Measurements from ENCODE around the gene SIK3.

SIK3 gene

DNA sequence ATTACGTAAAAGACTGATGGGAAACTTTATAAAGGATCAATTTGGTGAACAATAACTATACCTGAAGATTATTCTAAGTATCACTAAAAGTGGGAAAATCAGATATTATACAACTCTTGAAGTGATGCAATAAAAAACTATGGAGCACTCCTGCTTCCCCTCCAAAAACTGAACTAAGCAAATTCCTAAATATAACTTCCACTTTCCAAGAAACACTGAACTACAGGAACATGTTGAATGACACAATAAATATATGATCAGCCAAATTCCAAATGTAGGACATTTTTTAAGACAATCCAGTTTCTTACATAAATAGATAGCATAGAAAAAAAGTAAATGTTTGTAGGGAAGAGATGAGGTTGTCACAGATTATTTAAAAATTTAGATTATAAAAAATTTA, 158.7 kb downstream of the SIK3 start:
- DNase-seq (ENCODE audit: low spot score) = no peak
- no peak for TF ChIP-seq CTCF (IDR thresholded peaks at IDR 0.05; ENCODE audit: extremely low read depth, missing control alignments)

GRCh38 chr11:116938471-116939070, 159.7 kb downstream of the SIK3 start:
- DNase-seq (ENCODE audit: low spot score) = no peak
- TF ChIP-seq CTCF (IDR thresholded peaks at IDR 0.05; ENCODE audit: extremely low read depth, missing control alignments) = no peak

DNA sequence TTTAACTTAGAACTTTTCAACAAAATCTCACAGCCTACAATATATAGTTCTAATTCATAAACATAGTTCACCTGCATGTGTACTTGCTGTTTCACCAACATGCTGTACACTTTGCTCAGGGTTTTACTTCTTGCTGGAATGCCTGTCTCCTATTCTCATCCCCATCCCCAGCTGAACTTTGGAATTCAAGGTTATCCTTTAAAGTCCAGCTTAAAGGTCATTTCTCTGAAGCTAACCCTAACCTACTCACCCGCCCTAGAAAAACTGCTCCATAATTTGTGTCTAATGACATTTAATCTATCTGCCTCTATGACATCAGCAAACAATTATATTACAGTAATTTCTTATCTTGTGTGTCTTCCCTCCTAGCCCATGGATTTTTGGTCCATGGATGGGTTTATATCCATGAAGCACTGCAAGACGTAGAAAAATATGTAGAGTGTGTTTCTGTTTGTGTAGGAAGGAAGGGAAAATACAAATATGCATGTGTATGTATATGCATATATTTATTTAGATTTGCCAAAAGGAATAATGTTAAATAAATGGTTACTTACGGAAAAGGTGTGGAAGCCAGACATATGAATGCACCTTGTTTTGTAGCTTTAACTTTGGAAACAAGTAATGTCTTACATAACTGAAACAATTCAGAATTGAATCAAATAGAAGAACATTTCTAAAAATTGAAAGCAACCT, 161.3 kb downstream of the SIK3 start:
- TF ChIP-seq CTCF (IDR thresholded peaks at IDR 0.05; ENCODE audit: extremely low read depth, missing control alignments) = no peak
- DNase-seq (ENCODE audit: low spot score) = no peak

DNA sequence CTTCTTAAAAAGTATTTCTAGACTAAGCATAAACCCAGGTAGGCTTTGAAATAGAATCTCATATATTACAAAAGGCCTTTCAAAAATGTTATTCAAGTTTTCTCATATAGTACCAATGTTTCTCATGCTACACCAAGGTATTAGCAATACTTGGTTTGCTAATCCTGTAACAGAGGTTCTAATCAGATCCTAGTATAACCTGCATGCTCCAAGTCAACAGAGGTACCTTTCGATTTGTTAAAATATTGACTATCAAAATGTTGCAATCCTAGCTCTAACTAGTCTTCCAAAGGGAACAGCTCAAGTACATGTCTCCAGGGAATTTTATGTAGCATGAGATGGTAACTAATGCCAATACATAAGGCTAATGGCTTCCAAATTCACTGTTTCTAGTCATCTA, 162.7 kb downstream of the SIK3 start:
- no peak for DNase-seq (ENCODE audit: low spot score)
- no peak for TF ChIP-seq CTCF (IDR thresholded peaks at IDR 0.05; ENCODE audit: extremely low read depth, missing control alignments)

GRCh38 chr11:116935089-116935488, 163.1 kb downstream of the SIK3 start:
- no peak for DNase-seq (ENCODE audit: low spot score)
- no peak for TF ChIP-seq CTCF (IDR thresholded peaks at IDR 0.05; ENCODE audit: extremely low read depth, missing control alignments)

DNA sequence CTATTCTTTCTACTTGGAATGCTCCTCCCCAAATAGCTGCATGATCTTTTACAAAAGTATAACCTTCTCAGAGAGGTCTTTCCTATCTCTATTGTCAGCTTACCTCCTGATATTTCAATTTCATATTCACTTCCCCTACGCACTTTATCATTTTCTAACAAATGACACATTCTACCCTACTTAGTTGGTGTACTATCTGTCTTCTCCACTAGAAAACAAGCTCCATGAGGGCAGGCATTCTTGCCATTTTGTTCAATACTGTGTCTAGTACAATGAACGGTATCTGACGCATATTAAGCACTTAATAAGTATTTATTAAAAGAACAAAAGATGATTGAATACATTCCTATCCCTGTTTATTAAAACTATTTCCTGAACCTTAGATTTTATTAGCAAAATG, 164.3 kb downstream of the SIK3 start:
- no peak for TF ChIP-seq CTCF (IDR thresholded peaks at IDR 0.05; ENCODE audit: extremely low read depth, missing control alignments)
- DNase-seq (ENCODE audit: low spot score) = no peak

DNA sequence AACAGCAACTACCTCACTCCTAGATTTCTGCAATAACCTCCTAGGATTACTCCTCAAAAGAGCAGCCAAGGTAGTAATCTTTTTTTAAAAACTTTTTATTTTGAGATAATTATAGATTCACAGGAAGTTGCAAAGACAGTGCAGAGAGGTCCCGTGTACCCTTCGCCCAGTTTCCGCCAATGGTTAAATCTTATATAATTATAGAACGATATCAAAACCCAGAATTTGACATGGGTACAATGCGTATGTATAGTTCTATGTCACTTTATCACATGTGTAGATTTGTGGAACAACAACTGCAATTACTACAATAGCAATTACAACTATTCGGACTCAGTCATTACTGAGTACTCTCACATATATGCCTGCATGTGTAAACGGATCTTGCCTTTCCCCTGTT, 166.0 kb downstream of the SIK3 start:
- no peak for DNase-seq (ENCODE audit: low spot score)
- TF ChIP-seq CTCF (IDR thresholded peaks at IDR 0.05; ENCODE audit: extremely low read depth, missing control alignments) = no peak

Measured in GM20000 (cell line).